ENCODE data around the gene SLC34A1.

SLC34A1 gene

GRCh38 chr5:177386542-177386941 lies 2.3 kb downstream of the SLC34A1 start:
- no peaks in the 10 kb centered on the region for H3K9me3 ChIP-seq (ENCODE audit: control insufficient read depth, insufficient read depth, low read length)
- H3K4me3 ChIP-seq (ENCODE audit: low read depth, low read length) = no peak overlapping the region
- no peaks in the 10 kb centered on the region for H3K36me3 ChIP-seq (ENCODE audit: control insufficient read depth, insufficient read depth, low read length)
- H3K4me1 ChIP-seq (ENCODE audit: control insufficient read depth, insufficient read depth, low read length) = peaks cover 4% of the 10 kb centered on the region
- no peak overlapping the region for H3K9ac ChIP-seq (ENCODE audit: low read depth, low read length)
- peaks cover 15% of the 10 kb centered on the region for H3K27me3 ChIP-seq (ENCODE audit: control insufficient read depth, insufficient read depth, low read length)

GRCh38 chr5:177387405-177387804 lies 3.2 kb downstream of the SLC34A1 start:
- no peak overlapping the region for H3K4me3 ChIP-seq (ENCODE audit: low read depth, low read length)
- H3K9me3 ChIP-seq (ENCODE audit: control insufficient read depth, insufficient read depth, low read length) = no peaks in the 10 kb centered on the region
- H3K27me3 ChIP-seq (ENCODE audit: control insufficient read depth, insufficient read depth, low read length) = peaks cover 16% of the 10 kb centered on the region
- H3K36me3 ChIP-seq (ENCODE audit: control insufficient read depth, insufficient read depth, low read length) = no peaks in the 10 kb centered on the region
- peaks cover 4% of the 10 kb centered on the region for H3K4me1 ChIP-seq (ENCODE audit: control insufficient read depth, insufficient read depth, low read length)
- no peak overlapping the region for H3K9ac ChIP-seq (ENCODE audit: low read depth, low read length)

- Histone ChIP-seq H3K4me1 (ENCODE audit: control insufficient read depth, insufficient read depth, low read length) (peaks cover 6% of the 10 kb centered on the region), H3K36me3 (ENCODE audit: control insufficient read depth, insufficient read depth, low read length) (no peaks in the 10 kb centered on the region), H3K9ac (ENCODE audit: low read depth, low read length) (no peak overlapping the region), H3K4me3 (ENCODE audit: low read depth, low read length) (no peak overlapping the region), H3K27me3 (ENCODE audit: control insufficient read depth, insufficient read depth, low read length) (peaks cover 16% of the 10 kb centered on the region), H3K9me3 (ENCODE audit: control insufficient read depth, insufficient read depth, low read length) (no peaks in the 10 kb centered on the region)
These were observed 4.4 kb downstream of the SLC34A1 start for GRCh38 chr5:177388521-177389052.

GRCh38 chr5:177389241-177390169 lies 5.3 kb downstream of the SLC34A1 start:
- no peak overlapping the region for H3K9ac ChIP-seq (ENCODE audit: low read depth, low read length)
- H3K9me3 ChIP-seq (ENCODE audit: control insufficient read depth, insufficient read depth, low read length) = no peaks in the 10 kb centered on the region
- no peak overlapping the region for H3K4me3 ChIP-seq (ENCODE audit: low read depth, low read length)
- peaks cover 16% of the 10 kb centered on the region for H3K27me3 ChIP-seq (ENCODE audit: control insufficient read depth, insufficient read depth, low read length)
- no peaks in the 10 kb centered on the region for H3K36me3 ChIP-seq (ENCODE audit: control insufficient read depth, insufficient read depth, low read length)
- H3K4me1 ChIP-seq (ENCODE audit: control insufficient read depth, insufficient read depth, low read length) = peaks cover 6% of the 10 kb centered on the region

- Histone ChIP-seq H3K4me1 (ENCODE audit: control insufficient read depth, insufficient read depth, low read length) (peaks cover 6% of the 10 kb centered on the region), H3K9me3 (ENCODE audit: control insufficient read depth, insufficient read depth, low read length) (no peaks in the 10 kb centered on the region), H3K36me3 (ENCODE audit: control insufficient read depth, insufficient read depth, low read length) (no peaks in the 10 kb centered on the region), H3K9ac (ENCODE audit: low read depth, low read length) (no peak overlapping the region), H3K27me3 (ENCODE audit: control insufficient read depth, insufficient read depth, low read length) (peaks cover 16% of the 10 kb centered on the region), H3K4me3 (ENCODE audit: low read depth, low read length) (no peak overlapping the region)
These were observed 6.4 kb downstream of the SLC34A1 start for GRCh38 chr5:177390363-177391300.

- H3K27me3 ChIP-seq (ENCODE audit: control insufficient read depth, insufficient read depth, low read length) = peaks cover 16% of the 10 kb centered on the region
- peaks cover 6% of the 10 kb centered on the region for H3K4me1 ChIP-seq (ENCODE audit: control insufficient read depth, insufficient read depth, low read length)
- no peak overlapping the region for H3K9ac ChIP-seq (ENCODE audit: low read depth, low read length)
- no peaks in the 10 kb centered on the region for H3K36me3 ChIP-seq (ENCODE audit: control insufficient read depth, insufficient read depth, low read length)
- H3K4me3 ChIP-seq (ENCODE audit: low read depth, low read length) = no peak overlapping the region
- H3K9me3 ChIP-seq (ENCODE audit: control insufficient read depth, insufficient read depth, low read length) = no peaks in the 10 kb centered on the region
These were observed 8.5 kb downstream of the SLC34A1 start for GRCh38 chr5:177392765-177393164.

- Histone ChIP-seq H3K27me3 (ENCODE audit: control insufficient read depth, insufficient read depth, low read length) (peaks cover 16% of the 10 kb centered on the region), H3K9ac (ENCODE audit: low read depth, low read length) (no peak overlapping the region)
These were observed 9.1 kb downstream of the SLC34A1 start for GRCh38 chr5:177393206-177393765.

GRCh38 chr5:177393990-177394389 lies 9.8 kb downstream of the SLC34A1 start:
- Histone ChIP-seq H3K4me1 (ENCODE audit: control insufficient read depth, insufficient read depth, low read length) (peaks cover 6% of the 10 kb centered on the region), H3K27me3 (ENCODE audit: control insufficient read depth, insufficient read depth, low read length) (peaks cover 14% of the 10 kb centered on the region), H3K4me3 (ENCODE audit: low read depth, low read length) (no peak overlapping the region), H3K36me3 (ENCODE audit: control insufficient read depth, insufficient read depth, low read length) (no peaks in the 10 kb centered on the region), H3K9ac (ENCODE audit: low read depth, low read length) (no peak overlapping the region), H3K9me3 (ENCODE audit: control insufficient read depth, insufficient read depth, low read length) (no peaks in the 10 kb centered on the region)

More at GRCh38 chr5:177393206-177393765, 9.1 kb downstream of the SLC34A1 start:
- H3K9me3 ChIP-seq (ENCODE audit: control insufficient read depth, insufficient read depth, low read length) = no peaks in the 10 kb centered on the region
- peaks cover 6% of the 10 kb centered on the region for H3K4me1 ChIP-seq (ENCODE audit: control insufficient read depth, insufficient read depth, low read length)
- H3K36me3 ChIP-seq (ENCODE audit: control insufficient read depth, insufficient read depth, low read length) = no peaks in the 10 kb centered on the region
- H3K4me3 ChIP-seq (ENCODE audit: low read depth, low read length) = no peak overlapping the region

- Histone ChIP-seq H3K36me3 (ENCODE audit: control insufficient read depth, insufficient read depth, low read length) (no peaks in the 10 kb centered on the region), H3K9ac (ENCODE audit: low read depth, low read length) (no peak overlapping the region), H3K4me1 (ENCODE audit: control insufficient read depth, insufficient read depth, low read length) (peaks cover 2% of the 10 kb centered on the region), H3K9me3 (ENCODE audit: control insufficient read depth, insufficient read depth, low read length) (no peaks in the 10 kb centered on the region), H3K27me3 (ENCODE audit: control insufficient read depth, insufficient read depth, low read length) (peaks cover 9% of the 10 kb centered on the region), H3K4me3 (ENCODE audit: low read depth, low read length) (no peak overlapping the region)
These were observed 11.8 kb downstream of the SLC34A1 start for GRCh38 chr5:177396078-177396477.

- peaks cover 2% of the 10 kb centered on the region for H3K4me1 ChIP-seq (ENCODE audit: control insufficient read depth, insufficient read depth, low read length)
- H3K36me3 ChIP-seq (ENCODE audit: control insufficient read depth, insufficient read depth, low read length) = no peaks in the 10 kb centered on the region
- H3K9me3 ChIP-seq (ENCODE audit: control insufficient read depth, insufficient read depth, low read length) = no peaks in the 10 kb centered on the region
- no peak overlapping the region for H3K4me3 ChIP-seq (ENCODE audit: low read depth, low read length)
- H3K9ac ChIP-seq (ENCODE audit: low read depth, low read length) = no peak overlapping the region
- H3K27me3 ChIP-seq (ENCODE audit: control insufficient read depth, insufficient read depth, low read length) = peaks cover 13% of the 10 kb centered on the region
These were observed 12.6 kb downstream of the SLC34A1 start for GRCh38 chr5:177396807-177397206.

GRCh38 chr5:177397875-177398390 lies 13.7 kb downstream of the SLC34A1 start:
- peaks cover 24% of the 10 kb centered on the region for H3K27me3 ChIP-seq (ENCODE audit: control insufficient read depth, insufficient read depth, low read length)

More at GRCh38 chr5:177397875-177398390, 13.7 kb downstream of the SLC34A1 start:
- no peaks in the 10 kb centered on the region for H3K9me3 ChIP-seq (ENCODE audit: control insufficient read depth, insufficient read depth, low read length)
- no peaks in the 10 kb centered on the region for H3K36me3 ChIP-seq (ENCODE audit: control insufficient read depth, insufficient read depth, low read length)
- no peak overlapping the region for H3K9ac ChIP-seq (ENCODE audit: low read depth, low read length)
- no peaks in the 10 kb centered on the region for H3K4me1 ChIP-seq (ENCODE audit: control insufficient read depth, insufficient read depth, low read length)
- no peak overlapping the region for H3K4me3 ChIP-seq (ENCODE audit: low read depth, low read length)

Measured in iPS-15b (cell line).